GM12878 (cell line): Measurements from ENCODE around the gene MYO16. TPM values are rescaled to one million over a fixed set of nuclear protein-coding genes. Genes with fewer than 3 reads are reported as not detected.

Experiments used
- ATAC-seq: fragments of 200-7000 bp; cut with Tn5 transposase; 3 replicates; pipeline ENCODE4 v1.9.1; 2020; ENCODE audit warnings: mild to moderate bottlenecking, moderate library complexity
- BruUV-seq: library from RNA; stranded (reverse); fragments of 400-500 nt; replicated peaks from 2 replicates; lab custom pipeline; 2021; lab: Mats Ljungman, UMichigan
- CTCF ChIA-PET: fragments of 300-600 bp; sonication (Branson Sonifier 250); formaldehyde crosslinking; extraction: SDS; loops from one replicate; lab custom pipeline; 2021; ENCODE audit warnings: inconsistent platforms; lab: Yijun Ruan, JAX
- POLR2A ChIA-PET: fragments of 350-600 bp; formaldehyde crosslinking; extraction: SDS; loops from one replicate; lab custom pipeline; 2021; ENCODE audit warnings: inconsistent platforms; lab: Charles Lee
- RAD21 ChIA-PET: fragments of 300-600 bp; sonication (Branson Sonifier 250); formaldehyde crosslinking; loops from one replicate; lab custom pipeline; 2023; ENCODE audit warnings: antibody characterized with exemption; ENCODE audit not compliant: unreplicated experiment; lab: Charles Lee
- SMC1A ChIA-PET: fragments of 300-600 bp; sonication (Branson Sonifier 250); formaldehyde crosslinking; loops from one replicate; lab custom pipeline; 2023; ENCODE audit not compliant: unreplicated experiment, uncharacterized antibody; lab: Charles Lee
- DNase-seq: peaks from one replicate; pipeline ENCODE4 v3.0.0-alpha.2; 2011; ENCODE audit warnings: low read depth, low spot score
- FAIRE-seq: peaks from 3 replicates; lab custom pipeline; 2011; peaks lifted over from hg19 to GRCh38; lab: Jason Lieb, UNC
- H2AFZ ChIP-seq: 2 replicates; pipeline ENCODE4 v1.6.0; 2011; ENCODE audit warnings: low read depth, low read length, control low read depth; ENCODE audit not compliant: control insufficient read depth
- H3K27ac ChIP-seq: 2 replicates; pipeline ENCODE4 v1.5.1; 2011; ENCODE audit warnings: control low read depth; ENCODE audit not compliant: control insufficient read depth, insufficient read depth
- H3K27me3 ChIP-seq, 2 experiments: replicated peaks in 1 of 2; 2 replicates each; pipeline versions ENCODE4 v1.6.0 to v1.6.1; 2011; ENCODE audit warnings: low read length in 1 of 2; ENCODE audit not compliant: control insufficient read depth in 2 of 2, insufficient read depth in 2 of 2
- H3K36me3 ChIP-seq, 2 experiments: 2 replicates each; pipeline ENCODE4 v1.5.1; 2011; ENCODE audit warnings: low read length in 1 of 2; ENCODE audit not compliant: control insufficient read depth in 2 of 2, insufficient read depth in 2 of 2
- H3K4me1 ChIP-seq: 2 replicates; pipeline ENCODE4 v1.6.1; 2011; ENCODE audit warnings: mild to moderate bottlenecking, low read length, moderate library complexity, mixed read lengths; ENCODE audit not compliant: control insufficient read depth, insufficient read depth
- H3K4me2 ChIP-seq: 2 replicates; pipeline ENCODE4 v1.6.0; 2011; ENCODE audit warnings: control low read depth; ENCODE audit not compliant: control insufficient read depth, insufficient read depth
- H3K4me3 ChIP-seq: fragments of 200-600 bp; sonication (generic); 2 replicates; pipeline ENCODE4 v1.5.1; 2016
- H3K79me2 ChIP-seq: 2 replicates; pipeline ENCODE4 v1.6.0; 2011; ENCODE audit warnings: low read length; ENCODE audit not compliant: control insufficient read depth, insufficient read depth
- H3K9ac ChIP-seq: 2 replicates; pipeline ENCODE4 v1.8.0; 2011; ENCODE audit warnings: low read length, control low read depth, mixed read lengths; ENCODE audit not compliant: control insufficient read depth, insufficient read depth
- H3K9me3 ChIP-seq: replicated peaks from 3 replicates; pipeline ENCODE4 v1.5.1; 2011; ENCODE audit warnings: mild to moderate bottlenecking, low read length; ENCODE audit not compliant: control insufficient read depth, insufficient read depth
- H4K20me1 ChIP-seq: 2 replicates; pipeline ENCODE4 v1.6.0; 2011; ENCODE audit not compliant: control insufficient read depth, insufficient read depth
- ATF2 ChIP-seq: IDR thresholded peaks from 2 replicates; pipeline ENCODE4 v1.6.1; 2012; ENCODE audit warnings: low read length, inconsistent platforms
- FOXM1 ChIP-seq: IDR thresholded peaks from 2 replicates; pipeline ENCODE4 v1.6.1; 2012; ENCODE audit warnings: low read depth, mild to moderate bottlenecking, inconsistent platforms, low read length, moderate library complexity
- HCFC1 ChIP-seq: fragments of 150-350 bp; IDR thresholded peaks from 2 replicates; pipeline ENCODE4 v1.6.1; 2014; ENCODE audit warnings: low read length
- IRF4 ChIP-seq: IDR thresholded peaks from 2 replicates; pipeline ENCODE4 v1.6.1; 2011; ENCODE audit warnings: low read depth, low read length
- KAT2A ChIP-seq: conservative IDR thresholded peaks from 2 replicates; pipeline ENCODE4 v1.6.1; 2011; ENCODE audit warnings: low read depth, low read length; ENCODE audit not compliant: control insufficient read depth
- MTA3 ChIP-seq: IDR thresholded peaks from 2 replicates; pipeline ENCODE4 v1.6.1; 2012; ENCODE audit warnings: low read length, inconsistent platforms, borderline replicate concordance
- NBN ChIP-seq: fragments of 450-650 bp; IDR thresholded peaks from 2 replicates; pipeline ENCODE4 v1.6.1; 2016
- NR2C1 ChIP-seq: fragments of 450-650 bp; IDR thresholded peaks from 2 replicates; pipeline ENCODE4 v1.6.1; 2017; ENCODE audit warnings: antibody characterized with exemption, mild to moderate bottlenecking, moderate library complexity
- PML ChIP-seq: IDR thresholded peaks from 2 replicates; pipeline ENCODE4 v1.6.1; 2012; ENCODE audit warnings: low read length, inconsistent platforms
- RBBP5 ChIP-seq: fragments of 200-600 bp; sonication (generic); conservative IDR thresholded peaks from 2 replicates; pipeline ENCODE4 v1.6.1; 2016
- SIN3A ChIP-seq: IDR thresholded peaks from 2 replicates; pipeline ENCODE4 v1.6.1; 2012; ENCODE audit warnings: low read depth, low read length, improper control_type of control experiment
- STAT3 ChIP-seq: IDR thresholded peaks from 2 replicates; pipeline ENCODE4 v1.6.1; 2011; ENCODE audit warnings: low read depth, low read length, improper control_type of control experiment
- TBL1XR1 ChIP-seq: IDR thresholded peaks from 2 replicates; pipeline ENCODE4 v1.6.1; 2012; ENCODE audit warnings: low read depth, low read length, improper control_type of control experiment
- USF2 ChIP-seq: IDR thresholded peaks from 2 replicates; pipeline ENCODE4 v1.6.1; 2011; ENCODE audit warnings: low read depth, low read length, improper control_type of control experiment, borderline replicate concordance
- ZZZ3 ChIP-seq: IDR thresholded peaks from 2 replicates; pipeline ENCODE4 v1.6.1; 2011; ENCODE audit warnings: low read depth; ENCODE audit not compliant: control insufficient read depth, insufficient read length
- WGBS: methylation state at CpG from one replicate; pipeline ENCODE4 v1.1.6; 2016; ENCODE audit warnings: low lambda C conversion rate; ENCODE audit not compliant: insufficient replicate concordance, insufficient coverage; ENCODE audit errors: missing lambda C conversion rate; 5-methylcytosine and 5-hydroxymethylcytosine counted together
- in situ Hi-C: fragments of 300-500 bp; cut with MboI; formaldehyde crosslinking; loops from 9 replicates; pipeline ENCODE4 v1.14.3; 2018; ENCODE audit warnings: mixed read lengths
- intact Hi-C: fragments of 100-400 bp; cut with micrococcal nuclease; formaldehyde crosslinking; loops from one replicate; pipeline ENCODE4 v1.14.2; 2022; ENCODE audit not compliant: unreplicated experiment
- polyA plus RNA-seq, 11 experiments: library from polyadenylated mRNA; depleted of rRNA in 4 of 11; unstranded in 6 of 11; stranded (reverse) in 5 of 11; fragments of >200 nt; fragmentation: Nextera tagmentation in 4 of 11; fragmentation: Illumina TruSeq in 1 of 11; extraction: Ambion mirVana in 4 of 11; extraction: Trizol in 1 of 11; gene quantifications; 1 replicate in 1 of 11; 2 replicates in 10 of 11; pipeline versions ENCODE4 v1.2.1 to v1.2.3, GENCODE V29; 2011 to 2016; ENCODE audit warnings: inconsistent platforms in 2 of 11, missing spikeins in 2 of 11, low read depth in 1 of 11
- total RNA-seq, 4 experiments: library from RNA; depleted of rRNA in 3 of 4; stranded (reverse); fragments of >200 nt in 3 of 4; fragmentation: Illumina TruSeq in 1 of 4; extraction: Trizol in 1 of 4; gene quantifications; 2 replicates each; pipeline versions ENCODE4 v1.2.1 to v1.2.3, GENCODE V29; 2013 to 2021

The MYO16 gene
- total and polyA plus RNA-seq, 10 of the 15 experiments (the other 5 are each of a cell fraction or from before 2014, with no cell fraction given), result under 0.01 to 1.7 (median 0.05) TPM; not detected in 4

GRCh38 chr13:109126891-109127641 lies 497.7 kb downstream of the MYO16 start:
- ChIA-PET RAD21 (no interaction called here), CTCF (interaction anchor here (1.2 kb wide), 1 partner anchor 10 kb away, joined by 4 read pairs; no protein-coding TSS in a partner anchor), SMC1A (no interaction called here), POLR2A (interaction anchor here (0.7 kb wide), 1 partner anchor 27 kb away, joined by 5 read pairs; no protein-coding TSS in a partner anchor)
- no peak for TF ChIP-seq HCFC1
- no peak for TF ChIP-seq ZZZ3
- no peak for TF ChIP-seq NR2C1
- TF ChIP-seq TBL1XR1, result no peak
- TF ChIP-seq KAT2A, result no peak
- TF ChIP-seq PML, result no peak
- TF ChIP-seq IRF4, result no peak
- Histone ChIP-seq H3K4me2 (no peak overlapping the region), H3K4me3 (no peak overlapping the region), H3K4me1 (peaks cover 11% of the 10 kb centered on the region), H2AFZ (no peak overlapping the region), H3K9ac (no peak overlapping the region), H3K27ac (no peak overlapping the region), H3K9me3 (no peaks in the 10 kb centered on the region), H3K36me3 (no peaks in the 10 kb centered on the region), H4K20me1 (no peaks in the 10 kb centered on the region), H3K27me3 (no peaks in the 10 kb centered on the region), H3K79me2 (no peaks in the 10 kb centered on the region)
- in situ Hi-C loops, result no loop called here
- 75% methylated on average over 31 of the region's 34 CpGs for WGBS
- ATAC-seq (no peak), DNase-seq (no peak), FAIRE-seq (no peak)
- BruUV-seq, result no TSS peak
- intact Hi-C loops, result no loop called here

GRCh38 chr13:109128121-109128520 lies 498.7 kb downstream of the MYO16 start:
- no TSS peak for BruUV-seq
- ChIA-PET POLR2A (interaction anchor here (0.7 kb wide), 1 partner anchor 789 kb away, joined by 4 read pairs; no protein-coding TSS in a partner anchor), RAD21 (no interaction called here), SMC1A (no interaction called here), CTCF (interaction anchor here (1.2 kb wide), 1 partner anchor 9 kb away, joined by 4 read pairs; no protein-coding TSS in a partner anchor)
- H3K36me3 ChIP-seq, result no peaks in the 10 kb centered on the region
- H3K9ac ChIP-seq, result no peak overlapping the region
- H3K27ac ChIP-seq, result no peak overlapping the region
- ATAC-seq (no peak), FAIRE-seq (no peak), DNase-seq (no peak)
- peaks cover 14% of the 10 kb centered on the region for H3K4me1 ChIP-seq
- in situ Hi-C loops (no loop called here), intact Hi-C loops (no loop called here)
- no peak overlapping the region for H3K4me3 ChIP-seq
- no peaks in the 10 kb centered on the region for H3K79me2 ChIP-seq
- no peaks in the 10 kb centered on the region for H4K20me1 ChIP-seq
- H3K27me3 ChIP-seq, result no peaks in the 10 kb centered on the region
- 54% methylated on average over 6 of the region's 6 CpGs for WGBS
- no peak overlapping the region for H3K4me2 ChIP-seq
- no peaks in the 10 kb centered on the region for H3K9me3 ChIP-seq
- no peak overlapping the region for H2AFZ ChIP-seq
- TF ChIP-seq NBN (no peak), MTA3 (no peak), USF2 (no peak), TBL1XR1 (no peak), STAT3 (no peak), SIN3A (no peak), ATF2 (no peak), RBBP5 (no peak), FOXM1 (no peak)
